Urinary bladder (tissue), 4 donors: ENCODE measurements around the gene SART1. TPM values are rescaled to one million over a fixed set of nuclear protein-coding genes. Genes with fewer than 3 reads are reported as not detected.
"Not testable (repeated sequence)": the region's sequence is repeated elsewhere in the genome, so short reads cannot be mapped to it uniquely, and the experiment has no call there.

Experiments
- DNase-seq: peaks from one replicate; pipeline ENCODE4 v3.0.0-alpha.2; 2015; ENCODE audit errors: extremely low spot score
- H3K27ac ChIP-seq: one replicate; pipeline ENCODE4 v1.5.1; 2013; ENCODE audit warnings: low read depth, mild to moderate bottlenecking, moderate library complexity
- H3K36me3 ChIP-seq: one replicate; pipeline ENCODE4 v1.6.1; 2013; ENCODE audit warnings: mild to moderate bottlenecking, moderate library complexity; ENCODE audit not compliant: insufficient read depth
- H3K4me1 ChIP-seq: one replicate; pipeline ENCODE4 v1.6.1; 2013; ENCODE audit warnings: mild to moderate bottlenecking, moderate library complexity; ENCODE audit not compliant: insufficient read depth
- H3K4me3 ChIP-seq: one replicate; pipeline ENCODE4 v1.5.1; 2013; ENCODE audit warnings: low read depth, low read length
- WGBS: extraction: QIAGEN DNeasy Blood & Tissue Kit; methylation state at CpG from one replicate; pipeline ENCODE4 v1.1.7; 2013; 5-methylcytosine and 5-hydroxymethylcytosine counted together
- polyA plus RNA-seq: library from polyadenylated mRNA; stranded (reverse); fragments of 200-250 nt; gene quantifications from one replicate; pipeline ENCODE4 v1.2.3, GENCODE V29; 2013
- total RNA-seq: library from RNA; depleted of rRNA; stranded (reverse); fragments of >200 nt; gene quantifications from one replicate; pipeline ENCODE4 v1.2.3, GENCODE V29; 2014
- donor health status: healthy with polysubstance abuse.
- donor health status: healthy.

Gene SART1
- total and polyA plus RNA-seq, 2 donors, result 18.9 to 47.2 TPM

DNA sequence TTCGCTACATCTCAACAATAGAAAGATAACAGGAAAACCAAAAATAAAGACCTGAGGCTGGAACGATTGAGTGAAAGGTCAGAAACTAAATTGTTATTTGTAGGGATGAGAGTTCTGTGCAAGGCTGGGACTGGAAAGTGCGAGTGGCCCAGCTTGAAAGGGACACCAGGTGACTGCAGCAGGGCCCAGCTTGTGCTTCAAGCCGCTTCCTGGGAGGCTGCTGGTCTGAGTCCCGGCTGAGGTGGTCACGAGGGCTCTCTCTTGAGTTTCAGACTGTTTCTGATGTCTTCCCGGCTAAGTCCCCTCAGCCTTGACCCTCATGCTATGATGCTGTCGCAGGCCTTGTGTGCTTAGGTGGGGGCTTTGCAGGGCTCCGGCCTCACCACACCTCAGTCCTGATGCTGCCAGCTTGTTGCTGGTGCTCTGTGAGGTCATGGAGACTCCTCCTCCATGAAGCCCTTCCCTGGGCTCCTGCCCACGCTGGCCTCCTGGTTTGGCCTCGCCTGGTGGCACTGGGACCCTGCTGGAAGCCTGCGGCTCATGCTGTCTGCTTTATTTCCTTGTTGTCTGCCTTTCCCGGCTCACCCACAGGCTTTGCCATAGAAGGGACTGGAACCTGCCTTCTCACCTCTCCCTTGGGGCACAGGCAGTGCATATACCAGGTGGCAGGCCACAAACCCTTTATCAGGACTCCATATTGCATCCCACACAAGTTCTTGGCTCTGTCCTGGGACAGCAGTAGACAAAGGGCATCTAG lies 44.8 kb downstream of the SART1 start:
- WGBS, result 87% methylated on average over 13 of the region's 13 CpGs
- Histone ChIP-seq H3K4me1 (no peaks in the 10 kb centered on the region), H3K36me3 (no peaks in the 10 kb centered on the region), H3K27ac (no peak overlapping the region), H3K4me3 (no peak overlapping the region)
- DNase-seq, result no peak

DNA sequence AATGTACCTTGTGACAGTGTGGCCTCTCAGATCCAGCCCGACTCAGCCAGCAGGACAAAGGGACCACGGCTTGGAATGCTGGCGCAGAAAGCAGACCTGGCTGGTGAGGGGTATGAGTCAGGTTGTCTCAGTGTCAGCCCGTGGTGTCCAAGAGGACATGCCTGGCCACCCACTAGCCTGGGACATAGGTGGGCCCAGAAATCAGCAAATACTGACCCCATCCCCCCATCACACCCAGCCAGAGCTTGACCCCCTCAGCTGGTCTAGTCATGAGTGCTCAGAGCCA lies 45.3 kb downstream of the SART1 start:
- 86% methylated on average over 4 of the region's 4 CpGs for WGBS
- H3K4me3 ChIP-seq, result no peak overlapping the region
- H3K4me1 ChIP-seq, result no peaks in the 10 kb centered on the region
- no peak overlapping the region for H3K27ac ChIP-seq
- DNase-seq, result no peak
- no peaks in the 10 kb centered on the region for H3K36me3 ChIP-seq

DNA sequence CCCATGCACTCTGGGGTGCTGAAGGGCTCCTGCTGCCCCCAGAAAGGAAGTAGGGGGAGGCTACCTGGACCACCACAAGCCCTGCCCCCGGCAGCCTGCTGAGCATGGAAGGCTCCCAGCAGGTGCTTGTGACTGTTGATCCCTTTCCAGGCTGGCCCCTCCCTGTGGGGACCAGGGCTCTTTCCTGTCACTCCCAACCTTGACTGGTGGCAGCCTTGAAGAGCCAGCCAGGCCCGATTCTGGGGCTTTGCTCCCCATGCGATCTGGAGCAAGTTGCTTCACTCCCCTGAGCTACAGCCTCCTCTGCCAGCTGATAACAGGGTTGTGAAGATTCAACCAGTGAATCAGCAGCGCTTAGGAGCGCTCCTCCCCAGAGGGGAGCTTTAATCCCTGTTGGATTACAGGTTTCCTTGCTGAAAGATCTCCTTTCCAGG lies 45.7 kb downstream of the SART1 start:
- Histone ChIP-seq H3K36me3 (no peaks in the 10 kb centered on the region), H3K4me3 (no peak overlapping the region), H3K27ac (no peak overlapping the region), H3K4me1 (no peaks in the 10 kb centered on the region)
- 47% methylated on average over 5 of the region's 5 CpGs for WGBS
- no peak for DNase-seq

DNA sequence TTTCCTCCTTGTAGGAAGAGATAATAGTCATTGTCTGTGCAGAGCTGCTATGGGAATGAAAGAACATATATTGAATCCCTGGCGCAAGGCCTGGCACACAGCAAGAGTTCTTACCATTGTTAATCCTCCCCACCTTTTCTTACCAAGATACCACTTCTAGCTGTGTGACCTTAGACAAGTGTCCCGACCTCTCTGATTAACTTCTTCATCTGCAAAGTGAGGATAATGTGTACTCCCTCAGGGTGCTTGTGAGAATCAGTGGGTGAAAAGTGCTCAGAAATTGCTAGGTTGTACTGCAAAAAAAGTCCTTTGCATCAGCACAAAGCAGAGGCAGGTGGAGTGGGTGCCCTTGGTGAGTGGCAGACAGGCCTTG lies 46.5 kb downstream of the SART1 start:
- DNase-seq, result no peak
- Histone ChIP-seq H3K27ac (no peak overlapping the region), H3K4me3 (no peak overlapping the region), H3K4me1 (no peaks in the 10 kb centered on the region), H3K36me3 (no peaks in the 10 kb centered on the region)
- 68% methylated on average over 2 of the region's 2 CpGs for WGBS

DNA sequence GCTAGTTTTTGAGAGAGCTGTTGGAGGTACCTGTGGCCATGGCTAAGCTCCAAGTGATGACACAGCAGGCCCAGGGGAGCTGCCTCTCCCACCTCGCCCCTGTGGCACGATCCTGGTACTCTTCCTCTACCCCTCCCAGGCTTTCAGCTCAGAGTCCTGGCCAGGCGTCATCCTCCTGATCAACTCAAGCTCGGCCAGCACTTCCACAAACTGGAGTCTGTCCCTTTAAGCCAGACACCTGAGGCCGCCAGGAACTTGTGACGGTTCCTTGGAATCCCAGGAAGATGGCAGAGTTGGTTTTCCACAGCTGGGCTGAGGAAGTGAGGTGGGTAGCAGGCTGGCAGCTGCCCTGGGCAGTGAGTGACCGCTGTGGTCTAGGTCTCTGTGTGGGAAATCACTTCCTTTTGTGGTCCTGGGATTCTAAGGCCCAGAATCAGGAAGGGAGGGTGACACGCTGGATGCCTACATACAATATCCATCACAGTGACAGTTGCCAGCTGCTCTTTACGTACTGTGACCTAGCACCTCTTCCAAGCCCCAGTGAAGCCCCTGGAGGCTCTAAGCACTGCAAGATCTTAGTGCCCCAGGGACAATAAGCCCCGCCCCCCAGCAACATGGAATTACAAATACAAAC lies 47.1 kb downstream of the SART1 start:
- Histone ChIP-seq H3K36me3 (no peaks in the 10 kb centered on the region), H3K27ac (no peak overlapping the region), H3K4me3 (no peak overlapping the region), H3K4me1 (no peaks in the 10 kb centered on the region)
- 49% methylated on average over 10 of the region's 10 CpGs for WGBS
- DNase-seq, result no peak

DNA sequence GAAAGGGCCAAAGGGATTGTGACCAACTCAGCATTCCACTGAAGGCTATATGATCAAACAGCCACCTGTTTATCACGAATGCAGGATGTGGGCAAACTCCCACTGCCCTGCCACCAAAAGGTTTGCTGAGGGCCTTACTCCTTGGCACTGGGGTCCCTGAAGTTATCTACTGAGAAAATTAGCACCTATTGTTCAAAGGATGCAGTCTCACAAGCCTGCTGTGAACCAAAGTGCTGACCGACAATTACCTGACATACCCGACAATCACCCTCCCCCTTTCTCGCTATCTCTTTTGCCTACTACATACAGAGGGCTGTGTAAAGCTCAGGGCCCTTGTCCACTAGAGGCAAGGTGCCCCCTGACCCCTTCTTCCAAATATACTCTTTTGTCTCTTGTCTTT lies 48.5 kb downstream of the SART1 start:
- not testable (repeated sequence) for H3K27ac ChIP-seq, H3K4me1 ChIP-seq, DNase-seq, H3K36me3 ChIP-seq, H3K4me3 ChIP-seq
- WGBS, result 66% methylated on average over 4 of the region's 4 CpGs

DNA sequence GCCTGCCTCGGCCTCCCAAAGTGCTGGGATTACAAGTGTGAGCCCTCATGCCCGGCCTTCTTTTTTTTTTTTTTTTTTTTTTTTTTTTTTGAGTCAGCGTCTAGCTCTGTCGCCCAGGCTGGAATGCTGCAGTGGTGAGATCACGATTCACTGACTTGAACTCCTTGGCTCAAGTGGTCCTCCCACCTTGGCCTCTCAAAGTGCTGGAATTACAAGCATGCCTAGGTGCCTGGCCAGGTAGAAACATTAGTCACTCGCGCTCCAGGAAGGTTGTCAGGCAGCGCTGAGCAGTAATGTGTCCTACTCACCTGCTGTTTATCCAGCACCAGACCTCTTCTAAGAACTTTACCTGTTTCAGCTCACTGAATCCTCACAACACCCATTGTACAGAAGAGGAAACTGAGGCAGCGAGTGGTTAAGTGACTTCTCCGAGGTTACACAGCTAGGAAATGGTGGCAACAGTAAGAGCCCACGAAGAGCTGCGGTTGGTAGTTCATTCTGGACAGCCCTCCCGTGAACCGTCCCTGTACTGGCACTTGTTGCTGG lies 49.8 kb downstream of the SART1 start:
- 40% methylated on average over 14 of the region's 14 CpGs for WGBS
- no peaks in the 10 kb centered on the region for H3K36me3 ChIP-seq
- H3K4me1 ChIP-seq, result no peaks in the 10 kb centered on the region
- H3K4me3 ChIP-seq, result no peak overlapping the region
- no peak for DNase-seq
- no peak overlapping the region for H3K27ac ChIP-seq

DNA sequence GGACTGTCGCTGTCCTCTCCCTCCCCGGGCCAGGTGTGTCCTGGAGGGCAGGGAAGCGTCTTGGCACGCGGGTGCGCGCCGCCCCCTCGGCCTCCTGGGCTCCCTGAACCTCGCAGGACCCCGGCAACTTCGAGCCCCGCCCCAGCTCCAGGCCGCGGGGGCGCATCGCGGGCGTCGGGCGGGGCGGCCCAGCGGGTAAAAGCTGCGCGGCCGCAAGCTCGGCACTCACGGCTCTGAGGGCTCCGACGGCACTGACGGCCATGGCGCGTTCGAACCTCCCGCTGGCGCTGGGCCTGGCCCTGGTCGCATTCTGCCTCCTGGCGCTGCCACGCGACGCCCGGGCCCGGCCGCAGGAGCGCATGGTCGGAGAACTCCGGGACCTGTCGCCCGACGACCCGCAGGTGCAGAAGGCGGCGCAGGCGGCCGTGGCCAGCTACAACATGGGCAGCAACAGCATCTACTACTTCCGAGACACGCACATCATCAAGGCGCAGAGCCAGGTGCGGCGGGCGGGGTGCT lies 50.3 kb downstream of the SART1 start, which contains the start of gene CST6:
Gene CST6, plus strand, starts transcription at position 224 of the 519 bp plus-strand sequence. Its CDS starts 37 bp downstream, at position 261.
- Histone ChIP-seq H3K4me1 (no peaks in the 10 kb centered on the region), H3K4me3 (no peak within 1 kb of the TSS), H3K36me3 (no peaks in the 10 kb centered on the region), H3K27ac (no peak within 1 kb of the TSS)
- no peak for DNase-seq
- 7% methylated on average over 61 of the region's 61 CpGs for WGBS

DNA sequence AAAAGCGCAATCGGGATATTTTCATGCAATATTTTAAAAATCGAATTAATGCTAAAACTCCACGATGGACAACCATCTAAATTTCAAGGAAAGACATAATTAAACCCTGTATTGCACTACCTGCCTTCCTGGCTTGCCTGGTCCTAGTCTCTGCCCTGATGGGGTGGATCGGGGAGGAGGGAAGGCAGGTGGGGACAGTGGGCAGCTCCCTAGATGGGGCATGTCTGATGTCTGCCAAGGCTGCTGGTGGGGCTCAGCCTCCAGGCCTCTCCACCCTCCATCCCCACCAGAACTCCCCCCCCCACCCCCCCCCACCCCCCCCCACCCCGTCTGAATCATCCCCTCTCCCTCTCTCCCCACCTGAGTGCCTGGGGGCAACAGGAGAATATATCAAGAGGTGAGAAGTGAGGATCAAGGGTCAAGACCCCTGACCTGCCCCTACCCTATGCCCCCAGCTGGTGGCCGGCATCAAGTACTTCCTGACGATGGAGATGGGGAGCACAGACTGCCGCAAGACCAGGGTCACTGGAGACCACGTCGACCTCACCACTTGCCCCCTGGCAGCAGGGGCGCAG lies 50.9 kb downstream of the SART1 start:
- no peak overlapping the region for H3K4me3 ChIP-seq
- H3K36me3 ChIP-seq, result no peaks in the 10 kb centered on the region
- DNase-seq, result no peak
- H3K27ac ChIP-seq, result no peak overlapping the region
- WGBS, result 59% methylated on average over 12 of the region's 12 CpGs
- no peaks in the 10 kb centered on the region for H3K4me1 ChIP-seq

DNA sequence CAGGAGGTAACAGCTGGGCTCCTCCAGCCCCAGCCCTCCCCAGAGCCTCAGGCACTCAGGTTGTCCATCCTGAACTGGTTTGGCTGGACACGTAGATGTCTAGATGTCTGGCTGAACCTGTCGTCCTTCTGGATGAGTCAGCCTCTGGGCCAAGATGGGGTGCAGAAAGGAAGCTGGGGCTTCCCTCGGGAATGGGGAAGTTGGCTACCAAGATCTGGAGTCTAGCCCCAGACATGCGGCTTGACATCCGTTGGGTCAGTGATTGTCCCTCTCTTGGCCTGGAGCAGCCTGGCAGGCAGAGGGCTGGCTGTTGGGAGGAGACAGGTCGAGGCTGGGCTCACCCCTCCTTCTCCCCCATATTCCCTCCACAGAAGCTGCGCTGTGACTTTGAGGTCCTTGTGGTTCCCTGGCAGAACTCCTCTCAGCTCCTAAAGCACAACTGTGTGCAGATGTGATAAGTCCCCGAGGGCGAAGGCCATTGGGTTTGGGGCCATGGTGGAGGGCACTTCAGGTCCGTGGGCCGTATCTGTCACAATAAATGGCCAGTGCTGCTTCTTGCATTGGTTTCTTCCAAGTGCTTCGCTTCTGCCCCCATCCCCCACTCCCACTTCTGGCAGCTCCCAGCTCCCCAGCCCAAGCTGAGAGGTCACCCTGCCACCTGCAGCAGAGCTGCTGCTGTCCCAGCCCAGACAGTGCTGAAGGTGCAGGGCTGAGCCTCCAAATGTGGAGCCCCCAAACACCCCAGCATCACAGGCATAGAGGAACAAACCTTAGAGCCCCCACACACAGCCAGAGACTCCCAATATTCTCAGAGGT lies 51.6 kb downstream of the SART1 start:
- H3K27ac ChIP-seq, result no peak overlapping the region
- DNase-seq, result no peak
- 57% methylated on average over 12 of the region's 12 CpGs for WGBS
- H3K36me3 ChIP-seq, result no peaks in the 10 kb centered on the region
- H3K4me1 ChIP-seq, result no peaks in the 10 kb centered on the region
- H3K4me3 ChIP-seq, result no peak overlapping the region

DNA sequence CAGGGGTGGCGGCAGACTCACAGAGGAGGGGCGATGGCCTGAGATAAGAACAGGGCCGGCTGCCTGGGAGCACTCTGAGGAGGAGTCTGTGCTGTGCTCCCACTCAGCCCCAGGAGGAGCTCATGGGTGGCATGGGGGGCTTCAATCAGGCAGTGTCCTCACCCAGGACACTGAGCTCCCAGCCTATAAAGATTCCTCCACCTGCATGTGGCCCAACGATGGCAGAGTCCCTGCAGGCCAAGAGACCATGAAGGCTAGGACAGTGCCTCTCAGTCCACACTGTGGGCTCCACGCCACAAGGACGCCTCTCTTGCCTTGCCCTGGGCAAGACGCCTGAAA lies 52.2 kb downstream of the SART1 start:
- no peaks in the 10 kb centered on the region for H3K4me1 ChIP-seq
- DNase-seq, result no peak
- 63% methylated on average over 7 of the region's 7 CpGs for WGBS
- no peaks in the 10 kb centered on the region for H3K36me3 ChIP-seq
- no peak overlapping the region for H3K27ac ChIP-seq
- no peak overlapping the region for H3K4me3 ChIP-seq

DNA sequence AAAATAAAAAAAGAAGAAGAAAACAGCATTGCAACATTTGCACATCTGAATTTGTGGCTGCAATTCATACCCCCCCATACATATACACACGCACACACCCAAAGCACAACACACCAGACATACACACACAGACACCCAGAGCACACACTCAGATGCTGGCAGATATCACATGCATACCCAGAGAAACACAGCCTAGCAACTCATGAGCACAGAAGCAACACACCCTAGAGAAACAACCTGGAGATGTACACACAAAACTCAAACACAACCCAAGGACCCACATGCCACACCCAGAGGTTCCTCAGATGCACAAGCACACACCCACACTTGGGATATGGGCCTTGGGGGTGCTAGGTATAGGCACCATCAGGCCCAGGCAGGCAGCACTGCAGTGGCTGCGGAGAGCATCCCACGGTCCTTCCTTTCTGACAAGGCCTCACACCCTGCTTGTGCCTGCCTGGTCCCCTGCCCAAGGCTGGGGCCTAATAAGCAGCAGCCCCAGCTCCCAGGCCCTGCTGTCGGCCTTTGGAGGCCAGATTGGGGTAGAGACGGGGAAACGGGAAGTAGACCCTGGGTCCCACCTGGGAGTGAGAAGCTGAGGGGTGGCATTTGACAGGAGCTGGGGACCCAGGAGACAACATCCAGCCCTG lies 53.4 kb downstream of the SART1 start:
- Histone ChIP-seq H3K27ac (no peak overlapping the region), H3K4me1 (no peaks in the 10 kb centered on the region), H3K36me3 (no peaks in the 10 kb centered on the region), H3K4me3 (no peak overlapping the region)
- no peak for DNase-seq
- 88% methylated on average over 6 of the region's 6 CpGs for WGBS

DNA sequence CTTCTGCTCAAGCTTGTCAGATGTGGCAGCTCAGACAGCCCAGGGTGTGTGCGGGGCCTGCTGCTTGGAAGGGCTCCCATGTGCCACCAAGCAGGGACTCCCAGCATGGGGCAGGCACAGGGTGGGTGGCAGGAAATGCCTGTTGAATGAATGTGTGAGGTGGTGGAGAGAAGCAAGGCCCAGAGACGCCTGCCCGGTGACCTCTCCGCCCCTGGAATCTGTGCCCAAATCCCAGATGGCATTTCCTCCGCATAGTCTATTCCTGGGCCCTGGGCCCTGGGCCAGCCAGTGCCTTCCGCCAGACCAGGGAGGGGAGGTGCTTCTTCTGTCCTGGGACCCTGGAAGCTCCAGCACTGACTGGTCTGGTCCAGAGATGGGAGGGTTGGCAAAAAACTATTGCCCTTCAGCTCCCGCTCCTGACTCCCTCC lies 53.9 kb downstream of the SART1 start:
- DNase-seq, result no peak
- Histone ChIP-seq H3K4me1 (no peaks in the 10 kb centered on the region), H3K27ac (no peak overlapping the region), H3K36me3 (no peaks in the 10 kb centered on the region), H3K4me3 (no peak overlapping the region)
- WGBS, result 74% methylated on average over 7 of the region's 7 CpGs
